A172 (cell line): ENCODE measurements around the gene A4GNT. TPM values are rescaled to one million over a fixed set of nuclear protein-coding genes. Genes with fewer than 3 reads are reported as not detected.
A peak's percentile ranks its signal among the peaks of the same experiment; 100 is the strongest.

Experiments
- DNase-seq: peaks from one replicate; pipeline ENCODE4 v3.0.0-alpha.2; 2015; ENCODE audit warnings: low spot score
- total RNA-seq: library from RNA; depleted of rRNA; stranded (reverse); fragments of >200 nt; shearing (Covaris generic); gene quantifications from 2 replicates; pipeline ENCODE4 v1.2.3, GENCODE V29; 2014; rRNA removed

Gene A4GNT
- total RNA-seq, 1 experiment from 2014 or later, result not detected

DNA sequence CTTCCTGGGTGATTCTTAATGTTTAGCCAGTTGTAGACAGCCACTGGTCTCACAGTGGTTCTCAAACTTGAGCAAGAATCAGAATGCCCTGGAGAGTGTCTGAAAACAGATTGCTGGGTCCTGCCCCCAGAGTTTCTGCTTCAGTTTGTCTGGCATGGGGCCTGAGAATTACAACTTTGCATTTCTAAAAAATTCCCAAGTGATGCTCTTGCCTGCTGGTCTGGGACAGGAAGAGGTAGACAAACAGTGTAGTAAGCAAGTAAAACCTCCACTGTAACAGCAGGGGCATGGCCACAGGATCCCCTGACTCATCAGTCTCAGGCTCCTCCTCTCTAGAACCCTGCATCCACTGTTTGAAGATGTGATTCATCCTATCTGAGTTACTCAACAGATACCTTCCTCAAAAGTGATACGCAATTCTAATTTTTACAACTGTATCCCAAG lies 53.3 kb downstream of the A4GNT start:
- peak; percentile 98 for DNase-seq

DNA sequence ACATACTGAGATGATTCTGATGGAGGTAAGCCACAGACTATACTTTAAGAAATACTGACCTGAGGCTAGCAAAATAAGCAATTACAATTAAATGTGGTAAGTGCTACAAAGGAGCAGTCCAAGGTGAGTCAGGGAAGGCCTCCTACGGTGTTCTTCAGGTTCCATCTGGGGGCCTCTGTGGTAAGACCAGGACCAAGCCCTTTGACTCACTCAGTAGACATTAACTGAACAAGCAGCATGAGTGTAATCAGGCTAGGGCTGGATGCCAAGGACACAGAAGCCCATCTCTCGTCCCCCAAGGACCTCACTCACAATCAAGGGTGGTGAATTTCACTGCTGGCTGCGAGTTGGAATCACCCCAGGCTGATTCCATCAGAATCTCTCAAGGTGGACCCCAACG lies 54.1 kb downstream of the A4GNT start:
- DNase-seq, result peak; percentile 57

Other genes starting within 250 kb of the A4GNT start
- gene CLDN18, start 122.2 kb downstream of the A4GNT start, total RNA-seq, result 0.07 and 0.26 TPM in 2 replicates
- 10.7 and 14.4 TPM in 2 replicates for gene DZIP1L, start 16.8 kb downstream of the A4GNT start, total RNA-seq
- gene DBR1, start 42.5 kb upstream of the A4GNT start, total RNA-seq, result 32.2 and 42.6 TPM in 2 replicates
- 45.7 and 65.1 TPM in 2 replicates for gene ARMC8, start 54.9 kb upstream of the A4GNT start, total RNA-seq
- not detected in 2 replicates for gene NME9, start 197.5 kb upstream of the A4GNT start, total RNA-seq
- 32.7 and 72.2 TPM in 2 replicates for gene MRAS, start 216.2 kb upstream of the A4GNT start, total RNA-seq